Measurements from ENCODE around the gene CLK1. TPM values are rescaled to one million over a fixed set of nuclear protein-coding genes. Genes with fewer than 3 reads are reported as not detected.

The CLK1 gene
- total RNA-seq, 1 experiment from 2014 or later: 46.8 TPM

GRCh38 chr2:200851398-200852248 lies 12.8 kb downstream of the CLK1 start:
- no peak overlapping the region for H3K18ac ChIP-seq (ENCODE audit: insufficient read length, low read depth, low read length)
- WGBS (ENCODE audit: extremely low coverage, insufficient read length, low lambda C conversion rate): no CpG with 5 or more reads among the region's 6 CpGs
- no peak overlapping the region for H2AK5ac ChIP-seq (ENCODE audit: insufficient read length, low read length)
- no peaks in the 10 kb centered on the region for H3K79me2 ChIP-seq (ENCODE audit: insufficient read depth, low read length)
- no peak overlapping the region for H4K5ac ChIP-seq (ENCODE audit: insufficient read length, low read depth, low read length)
- no peak overlapping the region for H2BK20ac ChIP-seq (ENCODE audit: low read depth, low read length, poor library complexity, severe bottlenecking)
- H2AFZ ChIP-seq (ENCODE audit: low read length): no peak overlapping the region
- H2BK120ac ChIP-seq (ENCODE audit: low read depth, low read length, poor library complexity, severe bottlenecking): no peak overlapping the region
- no peak overlapping the region for H3T11ph ChIP-seq (ENCODE audit: low read length)
- H4K20me1 ChIP-seq (ENCODE audit: control insufficient read depth, insufficient read depth, insufficient read length): no peaks in the 10 kb centered on the region
- H4K8ac ChIP-seq (replicated peaks; ENCODE audit: insufficient read length, low read depth, low read length): no peak overlapping the region
- no peaks in the 10 kb centered on the region for H3K27me3 ChIP-seq (ENCODE audit: insufficient read depth, low read length)
- no peak for TF ChIP-seq CTCF (conservative IDR thresholded peaks at IDR 0.05)
- no peak overlapping the region for H2BK15ac ChIP-seq (ENCODE audit: low read depth, low read length)
- no peak overlapping the region for H2BK5ac ChIP-seq (ENCODE audit: insufficient read length, low read length)
- H3K56ac ChIP-seq (ENCODE audit: insufficient read length, low read depth, low read length): no peak overlapping the region
- H3K23ac ChIP-seq (ENCODE audit: insufficient read length, low read depth, low read length): no peak overlapping the region
- H3K23me2 ChIP-seq (ENCODE audit: insufficient read length, low read depth, low read length, poor library complexity, severe bottlenecking): no peaks in the 10 kb centered on the region
- H3K4me2 ChIP-seq (ENCODE audit: insufficient read depth, insufficient read length, low read length): no peak overlapping the region
- Mint-ChIP-seq H3K4me1 (no peaks in the 10 kb centered on the region), H3K27me3 (ENCODE audit: low read depth) (no peaks in the 10 kb centered on the region; the same call in 1 of the 2 replicates), H3K27ac (peak overlapping the region in 1 of 3 experiments; percentile 46; a peak in 1 of 7 replicates), H3K9me3 (no peaks in the 10 kb centered on the region), H3K4me3 (no peak overlapping the region), H3K36me3 (ENCODE audit: insufficient read depth in 1 of 3, low read depth in 3 of 3) (peaks cover 33 to 59% (median 48%) of the 10 kb centered on the region in 3 experiments; a peak in 6 of 7 replicates)
- DNase-seq: no peak
- H2BK12ac ChIP-seq (ENCODE audit: insufficient read length, low read depth, low read length): no peak overlapping the region
- H3K14ac ChIP-seq (ENCODE audit: insufficient read depth, low read length): no peak overlapping the region
- no peaks in the 10 kb centered on the region for H3K79me1 ChIP-seq (ENCODE audit: insufficient read depth, low read depth, low read length, poor library complexity, severe bottlenecking)
- H4K91ac ChIP-seq (ENCODE audit: insufficient read length, low read depth, low read length): no peak overlapping the region
- no peak overlapping the region for H3K27ac ChIP-seq (ENCODE audit: insufficient read length, low read depth, low read length)
- H3K9ac ChIP-seq (ENCODE audit: extremely low read depth, insufficient read length, low read length): no peak overlapping the region
- no peaks in the 10 kb centered on the region for H3K4me1 ChIP-seq (ENCODE audit: insufficient read depth, low read length)
- H3K4ac ChIP-seq (ENCODE audit: low read depth, low read length): no peak overlapping the region
- no peaks in the 10 kb centered on the region for H3K9me3 ChIP-seq (ENCODE audit: control insufficient read depth, low read depth, low read length)

All from H9 (cell line).